HPDE6-E6E7 (cell line): Measurements from ENCODE around the gene MYBPC2.

ENCODE experiments used
- DNase-seq: peaks from one replicate; pipeline ENCODE4 v3.0.0; 2011; ENCODE audit warnings: missing footprints; ENCODE audit errors: extremely low spot score

The MYBPC2 gene

DNA sequence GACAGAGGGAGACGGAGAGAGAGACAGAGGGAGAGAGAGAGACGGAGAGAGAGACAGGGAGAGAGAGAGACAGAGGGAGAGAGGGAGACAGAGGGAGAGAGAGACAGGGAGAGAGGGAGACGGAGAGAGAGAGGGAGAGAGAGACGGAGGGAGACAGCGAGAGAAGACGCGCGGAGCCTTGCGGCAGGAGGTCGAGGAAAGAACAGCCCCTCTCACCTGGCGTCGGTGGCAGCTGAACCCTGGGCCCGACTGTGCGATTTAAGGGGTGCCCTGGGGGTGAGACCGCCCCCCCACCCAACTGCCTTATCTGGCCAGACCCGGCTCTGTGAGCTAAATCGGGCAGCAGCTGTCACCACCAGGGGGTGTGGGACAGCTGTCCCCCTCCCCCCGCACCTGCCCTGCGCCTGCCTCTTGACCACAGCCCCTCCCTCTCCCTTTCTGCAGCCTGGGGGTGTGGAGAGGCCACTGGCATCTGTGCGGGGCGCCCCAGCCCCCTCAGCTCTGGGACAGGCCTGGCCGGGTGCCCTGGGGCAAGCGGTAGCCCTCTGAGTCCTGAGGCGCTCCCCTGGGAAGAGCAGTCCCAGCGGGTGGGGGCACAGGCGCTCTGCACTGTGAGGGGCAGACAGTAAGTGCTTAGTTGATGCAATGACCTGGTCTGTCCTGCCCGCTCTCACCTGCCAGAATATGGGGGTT is 67.5 kb downstream of the MYBPC2 start:
- no peak for DNase-seq

DNA sequence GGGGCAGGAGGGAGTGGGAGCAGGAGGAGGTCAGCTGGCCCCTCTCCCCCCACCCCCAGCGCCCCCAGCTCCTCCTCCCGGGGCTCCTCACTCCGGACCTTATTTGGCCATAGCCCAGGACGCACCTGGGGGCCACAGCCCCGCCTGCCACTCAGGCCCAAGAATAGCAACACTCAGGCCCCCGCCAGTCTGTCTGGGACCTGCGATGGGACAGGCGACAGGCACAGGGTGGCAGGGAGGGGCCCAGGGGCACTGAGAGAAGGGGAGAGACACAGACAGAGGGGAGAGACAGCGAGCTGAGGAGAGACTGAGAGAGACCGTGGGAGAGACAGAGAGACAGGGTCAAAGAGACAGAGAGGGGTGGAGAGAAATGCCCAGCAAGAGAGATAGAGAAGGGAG is 68.1 kb downstream of the MYBPC2 start:
- no peak for DNase-seq

DNA sequence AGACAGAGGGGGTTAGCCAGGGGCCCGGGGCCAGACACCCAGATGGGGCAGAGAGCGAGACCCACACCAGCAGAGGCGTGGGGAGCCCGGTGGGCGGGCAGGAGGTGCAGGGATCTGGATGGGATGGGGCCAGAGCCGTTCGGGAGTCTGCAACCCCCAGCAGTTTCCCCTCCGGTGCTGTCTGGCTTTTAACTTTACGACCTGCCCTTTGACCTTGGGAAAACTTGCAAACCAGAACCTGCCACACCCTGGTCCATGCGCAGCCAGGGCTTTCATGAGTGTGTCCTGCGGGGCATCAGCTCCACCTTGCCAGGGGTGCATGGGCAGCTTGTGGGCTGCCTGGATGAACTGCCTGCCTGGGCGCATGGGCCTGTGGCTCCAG is 68.5 kb downstream of the MYBPC2 start:
- no peak for DNase-seq

DNA sequence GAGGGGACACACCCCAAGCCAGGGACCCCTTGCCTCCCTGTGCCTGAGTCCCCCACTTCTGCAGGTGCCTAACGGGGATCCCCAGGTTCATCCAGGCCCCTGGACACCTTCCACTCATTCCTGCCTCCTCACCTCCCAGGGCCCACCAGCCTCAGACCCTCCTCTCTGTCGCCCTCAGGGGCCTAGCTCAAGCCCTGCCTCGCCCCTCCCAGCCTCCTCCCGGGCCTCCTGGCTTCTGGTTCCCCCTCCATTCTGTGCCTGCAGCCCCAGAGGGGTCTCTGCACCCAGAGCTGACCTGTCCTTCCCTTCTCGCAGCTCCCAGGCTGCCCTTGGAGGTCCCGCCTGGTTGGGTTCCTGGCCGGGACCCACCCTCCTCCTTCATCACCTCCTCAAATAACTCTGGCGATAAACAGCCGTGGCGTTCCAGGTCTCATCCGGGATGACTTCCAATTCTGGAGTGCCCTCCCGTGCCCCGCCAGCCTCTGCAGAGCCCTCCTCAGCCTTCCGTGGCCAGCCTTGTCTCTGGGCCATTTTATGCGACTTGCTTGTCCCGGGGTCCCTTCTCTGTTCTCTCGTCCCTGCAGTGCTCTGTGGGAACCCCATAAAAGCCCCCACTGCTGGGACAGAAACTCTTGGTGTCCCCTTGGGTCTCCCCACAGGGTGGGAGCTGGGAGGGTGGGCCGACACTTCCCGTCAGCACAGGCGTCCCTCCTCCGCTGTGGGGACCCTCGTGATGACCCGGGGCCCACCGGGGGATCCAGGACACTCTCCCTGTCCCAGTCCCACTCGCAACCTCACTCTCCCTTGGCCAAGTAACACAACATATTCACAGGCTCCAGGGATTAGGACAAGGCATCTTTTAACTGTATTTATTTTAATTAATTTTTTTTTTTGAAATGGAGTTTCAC is 69.1 kb downstream of the MYBPC2 start:
- DNase-seq, result no peak

DNA sequence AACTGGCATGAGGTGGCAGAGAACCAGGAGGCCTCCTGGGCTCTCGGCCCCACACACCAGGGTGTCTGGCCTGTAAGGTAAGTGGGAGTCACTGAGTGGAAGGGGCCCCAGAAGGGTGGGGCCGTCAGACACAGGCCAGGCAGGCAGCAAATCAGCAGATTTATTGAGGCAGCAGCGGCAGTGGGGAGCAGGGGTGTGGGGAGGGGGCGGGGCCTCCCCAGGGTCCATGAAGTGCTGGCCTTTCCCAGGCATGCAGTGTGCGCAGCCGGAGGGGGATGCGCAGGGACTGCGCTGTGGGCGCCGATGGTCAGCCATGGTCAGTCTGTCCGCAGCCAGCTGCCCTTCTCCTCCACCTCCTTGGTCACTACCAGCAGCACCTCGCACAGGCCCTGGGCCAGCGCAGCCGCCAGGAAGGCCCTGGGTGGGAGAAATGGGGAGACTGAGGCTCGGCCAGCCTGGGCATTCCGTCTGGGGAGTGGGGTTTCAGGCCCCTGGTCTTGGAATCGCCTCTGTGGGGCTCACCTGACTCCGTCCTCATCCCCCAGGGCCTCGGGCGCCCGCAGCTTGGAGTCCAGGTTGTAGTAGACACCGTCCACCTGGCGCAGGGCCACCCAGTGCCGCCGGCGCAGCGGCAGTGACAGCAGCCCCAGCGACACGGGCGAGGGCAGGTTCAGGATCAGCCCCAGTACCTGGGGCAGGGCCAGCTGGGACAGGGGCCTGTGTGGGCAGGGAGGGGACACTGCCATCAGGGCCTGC is 73.3 kb downstream of the MYBPC2 start:
- no peak for DNase-seq

DNA sequence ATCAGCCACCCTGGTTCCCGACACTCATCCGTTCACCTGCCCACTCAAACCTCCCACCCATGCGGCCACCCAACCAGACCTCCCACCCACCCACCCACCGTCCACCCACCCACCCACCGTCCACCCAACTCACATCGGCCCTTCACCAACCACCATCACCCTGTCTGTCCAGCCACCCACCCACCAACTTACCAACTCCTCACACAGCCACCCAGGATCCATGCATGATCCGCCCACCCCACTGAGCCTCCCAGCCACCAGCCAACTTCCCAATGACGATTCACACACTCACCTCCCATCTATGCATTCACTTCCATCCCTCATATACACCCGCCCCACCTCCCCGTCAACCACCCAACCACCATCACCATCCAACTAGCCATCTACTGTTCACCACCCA is 74.0 kb downstream of the MYBPC2 start:
- DNase-seq, result no peak

DNA sequence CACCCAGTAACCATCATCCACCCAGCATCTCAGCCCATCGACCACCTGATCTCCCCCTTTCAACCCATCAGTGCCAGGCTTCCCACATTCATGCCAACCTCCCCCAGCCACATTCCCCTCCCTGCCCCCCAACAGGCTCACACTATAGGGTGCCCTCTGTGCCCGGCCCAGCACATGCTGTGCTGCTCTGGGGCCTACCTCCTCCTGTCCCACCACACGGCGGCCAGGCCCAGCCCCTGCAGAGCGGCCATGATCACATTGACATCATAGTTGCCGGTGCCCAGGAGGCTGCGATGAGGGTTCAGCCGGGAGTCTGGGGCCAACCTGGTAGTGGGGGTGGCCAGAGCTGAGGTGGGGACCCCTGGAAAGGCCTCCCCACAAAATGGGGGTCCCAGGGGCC is 74.7 kb downstream of the MYBPC2 start:
- DNase-seq, result no peak

DNA sequence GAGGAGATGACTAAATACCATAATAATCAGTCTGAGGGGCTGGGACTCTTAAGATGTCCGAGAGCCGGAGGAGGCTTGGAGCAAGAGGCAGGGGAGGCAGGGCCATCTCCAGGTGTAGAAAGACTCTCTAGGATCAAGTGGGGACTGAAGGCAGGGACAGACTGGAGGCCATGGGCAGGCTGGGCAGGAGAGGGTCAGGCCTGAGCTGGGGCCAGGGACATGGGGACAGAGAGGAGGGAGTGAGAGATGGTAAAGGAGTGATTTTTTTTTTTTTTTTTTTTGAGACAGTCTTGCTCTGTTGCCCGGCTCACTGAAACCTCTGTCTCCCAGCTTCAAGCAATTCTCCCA is 76.1 kb downstream of the MYBPC2 start:
- no peak for DNase-seq

DNA sequence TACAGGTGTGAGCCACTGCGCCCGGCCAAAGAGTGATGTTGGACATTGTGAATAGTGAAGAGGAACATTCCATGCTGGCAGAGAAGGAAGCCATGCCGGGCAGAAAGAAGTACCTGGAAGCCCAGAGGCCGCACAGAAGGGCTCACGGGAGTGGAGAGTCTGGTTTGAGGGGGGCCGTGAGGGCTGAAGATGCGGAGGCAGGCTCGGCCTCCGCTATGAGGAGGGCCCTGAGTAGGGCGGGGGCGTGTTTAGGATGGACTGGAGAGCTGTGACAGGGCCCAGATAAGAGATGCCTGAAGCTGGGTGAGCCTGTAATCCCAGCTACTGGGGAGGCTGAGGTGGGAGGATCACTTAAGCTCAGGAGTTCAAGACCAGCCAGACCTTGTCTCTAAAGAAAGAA is 76.7 kb downstream of the MYBPC2 start:
- no peak for DNase-seq

DNA sequence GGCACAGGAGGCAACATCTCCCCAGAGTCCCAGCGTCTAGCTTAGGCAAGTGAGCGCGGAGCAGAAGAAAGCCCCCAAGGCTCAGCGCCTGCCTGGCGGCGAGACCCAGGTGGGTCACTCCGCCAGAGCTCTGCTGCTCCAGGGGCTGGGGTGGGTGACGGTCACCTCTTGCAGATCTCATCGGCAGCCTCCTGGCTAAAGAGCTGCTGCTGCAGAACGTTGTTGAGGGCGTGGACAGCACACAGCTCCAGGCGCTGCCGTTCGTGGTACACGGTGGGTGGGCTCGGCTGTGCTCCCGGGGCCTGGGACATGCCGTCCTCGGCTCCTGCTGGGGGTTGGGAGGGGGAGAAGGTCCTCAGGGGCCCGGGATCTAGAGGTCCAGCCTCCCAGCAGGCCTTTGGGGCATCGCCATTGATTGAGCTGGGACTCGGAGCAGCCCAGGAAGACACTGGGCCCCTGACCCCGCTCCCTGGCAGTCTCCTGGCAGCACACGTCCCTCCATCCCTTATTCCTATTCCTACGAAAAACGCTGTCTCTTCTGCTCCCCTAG is 77.5 kb downstream of the MYBPC2 start:
- DNase-seq, result no peak

DNA sequence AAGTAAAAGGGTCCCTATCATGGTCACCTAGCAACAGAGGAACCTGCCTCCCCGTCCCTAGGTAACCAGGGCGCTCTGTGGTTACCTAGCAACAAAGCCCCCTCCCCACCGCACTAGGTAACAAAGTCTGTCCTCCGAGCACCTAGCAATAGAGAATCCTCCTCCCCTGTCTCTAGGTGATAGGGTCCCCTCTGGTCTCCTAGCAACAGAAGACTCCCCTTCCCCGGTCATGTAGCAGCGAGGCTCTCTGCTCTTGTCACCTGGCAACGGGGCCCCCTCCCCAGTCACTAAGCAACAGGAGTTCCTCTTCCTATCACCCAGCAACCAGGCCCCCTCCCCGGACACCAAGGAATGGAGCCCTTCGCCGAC is 78.0 kb downstream of the MYBPC2 start:
- DNase-seq, result no peak

DNA sequence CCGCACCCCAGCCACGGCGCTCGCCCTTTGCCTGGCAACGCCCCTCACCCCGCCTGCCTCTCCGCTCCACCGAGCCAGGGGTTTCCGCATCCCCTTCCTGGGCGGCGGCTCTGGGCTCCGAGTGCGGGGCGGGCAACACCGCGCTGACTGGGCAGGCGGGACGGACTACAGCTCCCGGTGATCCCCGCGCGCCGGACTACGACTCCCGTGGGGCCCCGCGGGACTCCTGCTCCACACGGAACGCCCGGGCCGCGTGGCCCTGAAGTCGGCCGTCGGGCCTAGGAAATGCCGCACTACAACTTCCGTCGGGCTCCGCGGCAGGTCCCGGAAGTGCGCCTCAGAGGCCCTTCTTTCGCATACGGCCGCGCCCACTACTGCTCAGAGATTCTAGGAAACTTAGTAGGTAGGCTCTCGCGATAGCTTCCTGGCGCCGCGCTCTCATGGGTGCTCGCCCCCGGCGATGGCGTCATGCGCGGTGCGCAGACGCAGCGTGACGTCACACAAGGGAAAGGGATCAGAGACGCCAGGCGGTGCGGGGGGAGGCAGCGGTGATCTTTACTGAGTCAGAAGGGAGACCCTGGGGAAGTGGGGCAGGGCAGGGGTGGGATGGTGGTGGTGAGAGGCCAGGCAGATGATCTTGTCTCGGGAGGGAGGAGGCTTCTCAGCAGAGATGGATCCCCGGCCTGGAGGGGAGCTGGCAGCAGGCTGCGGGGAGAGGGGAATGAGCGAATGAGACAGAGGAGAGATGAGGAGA is 78.6 kb downstream of the MYBPC2 start, which contains the start of gene JOSD2:
Gene JOSD2 (minus strand): TSS at position 123 of the 754 bp plus-strand sequence. CDS start 760 bp downstream, outside the sequence.
- peak; percentile 86 for DNase-seq

DNA sequence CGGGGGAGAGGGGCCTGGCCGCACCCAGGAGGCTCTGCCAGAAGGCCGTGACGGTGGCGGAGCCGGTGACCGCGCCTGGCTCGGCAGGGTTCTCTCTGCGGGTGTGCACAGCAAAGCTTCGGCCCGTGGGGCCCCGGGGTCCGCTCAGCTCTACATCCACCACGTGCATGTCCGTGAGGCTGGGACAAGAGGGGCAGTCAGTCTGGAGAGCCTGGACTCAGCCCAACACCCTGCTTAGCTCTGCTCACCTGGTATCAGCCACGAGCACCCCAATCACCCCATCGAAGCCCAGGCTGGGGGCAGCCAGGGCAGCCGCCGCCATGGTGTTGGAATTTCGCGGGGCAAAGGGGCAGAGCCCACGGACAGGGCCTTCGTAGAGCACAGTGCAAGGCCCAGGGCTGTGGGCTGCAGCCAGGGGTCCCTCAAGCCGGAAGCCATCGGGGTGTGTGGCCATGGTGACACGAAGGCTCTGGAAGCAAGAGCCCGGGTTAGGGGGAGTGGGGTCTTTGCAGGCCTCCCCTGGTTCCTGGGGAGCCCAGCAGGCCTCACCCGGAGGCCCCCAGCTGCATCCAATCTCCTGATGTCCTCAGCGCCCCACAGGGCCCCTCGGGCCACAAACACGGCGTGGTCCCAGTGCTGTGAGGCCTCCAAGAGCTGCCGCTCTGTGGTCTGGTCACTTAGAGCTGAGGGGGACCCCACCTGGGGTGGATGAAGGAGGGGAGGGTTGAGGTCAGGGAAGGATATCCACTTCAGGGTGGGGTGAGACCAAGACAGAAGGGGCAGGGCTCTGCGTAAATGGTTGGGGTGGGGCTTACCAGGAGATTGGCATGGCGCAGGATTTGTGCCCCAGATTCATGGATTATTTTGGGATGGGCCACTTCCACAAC is 79.7 kb downstream of the MYBPC2 start:
- no peak for DNase-seq

DNA sequence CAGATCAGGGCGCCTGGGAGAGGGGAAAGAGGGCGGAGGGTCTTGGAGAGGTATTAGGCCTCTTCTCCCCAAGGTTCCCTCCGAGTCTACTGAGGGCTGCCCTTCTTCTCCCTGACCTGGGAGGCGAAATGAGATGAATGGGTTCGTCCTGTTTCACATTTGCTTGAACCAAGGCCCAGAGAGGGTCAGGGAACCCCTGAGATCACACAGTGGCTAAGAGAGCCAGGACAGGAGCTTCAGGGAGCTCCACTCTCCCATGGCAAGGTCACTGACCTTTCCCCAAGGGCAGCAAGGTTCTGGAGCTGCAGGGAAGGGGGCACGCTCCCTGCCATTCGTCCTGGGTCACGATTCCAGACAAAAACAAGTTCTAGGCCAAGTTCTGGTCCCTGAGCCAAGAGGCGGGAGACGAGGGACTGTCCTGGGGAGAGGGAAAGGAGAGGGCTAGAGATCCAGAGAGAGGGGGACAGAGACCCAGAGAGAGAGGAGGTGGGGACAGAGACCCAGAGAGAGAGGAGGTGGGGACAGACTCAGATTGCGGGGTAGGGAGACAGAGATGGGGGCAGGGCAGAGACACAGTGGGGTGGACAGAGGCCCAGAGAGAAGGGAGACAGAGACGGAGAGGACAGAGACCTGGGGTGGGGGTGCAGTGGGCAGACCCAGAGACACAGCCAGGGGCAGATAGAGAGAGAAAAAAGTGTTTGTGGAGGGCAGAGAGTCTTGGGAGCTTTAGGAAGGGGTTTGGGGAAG is 80.5 kb downstream of the MYBPC2 start:
- DNase-seq, result no peak

DNA sequence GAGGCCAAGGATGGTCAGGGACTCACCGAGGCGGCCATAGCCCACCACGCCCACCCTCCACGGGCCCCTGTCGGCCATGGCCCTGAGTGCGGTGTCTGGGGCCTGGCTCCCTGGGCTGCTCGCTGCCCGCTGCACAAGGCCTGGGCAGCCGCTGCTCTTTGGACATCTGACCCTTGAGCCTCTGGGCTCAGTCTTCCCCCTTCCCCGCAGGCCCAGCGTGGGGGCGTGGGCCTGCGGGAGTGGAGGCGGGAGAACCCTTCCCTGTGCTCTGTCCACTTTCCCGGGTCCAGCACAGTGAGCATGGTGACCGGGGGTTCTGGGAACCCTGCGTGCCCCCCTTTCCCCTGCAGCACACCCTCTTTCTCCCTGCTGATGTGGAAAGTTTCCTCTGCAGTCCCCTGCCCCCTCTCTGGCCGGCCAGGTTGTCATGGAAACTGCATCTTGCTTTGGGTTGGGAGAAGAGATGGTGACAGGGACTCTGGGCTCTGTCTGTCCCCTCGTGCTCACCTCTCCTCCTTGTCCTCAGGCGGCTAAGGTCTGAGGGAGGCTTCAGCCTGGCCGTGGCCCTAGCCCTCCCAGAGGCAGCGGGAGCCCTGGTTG is 81.2 kb downstream of the MYBPC2 start, which contains the start of gene ASPDH:
Gene ASPDH (minus strand): TSS at position 168 of the 600 bp plus-strand sequence. CDS start 90 bp downstream, at position 78.
- no peak for DNase-seq

DNA sequence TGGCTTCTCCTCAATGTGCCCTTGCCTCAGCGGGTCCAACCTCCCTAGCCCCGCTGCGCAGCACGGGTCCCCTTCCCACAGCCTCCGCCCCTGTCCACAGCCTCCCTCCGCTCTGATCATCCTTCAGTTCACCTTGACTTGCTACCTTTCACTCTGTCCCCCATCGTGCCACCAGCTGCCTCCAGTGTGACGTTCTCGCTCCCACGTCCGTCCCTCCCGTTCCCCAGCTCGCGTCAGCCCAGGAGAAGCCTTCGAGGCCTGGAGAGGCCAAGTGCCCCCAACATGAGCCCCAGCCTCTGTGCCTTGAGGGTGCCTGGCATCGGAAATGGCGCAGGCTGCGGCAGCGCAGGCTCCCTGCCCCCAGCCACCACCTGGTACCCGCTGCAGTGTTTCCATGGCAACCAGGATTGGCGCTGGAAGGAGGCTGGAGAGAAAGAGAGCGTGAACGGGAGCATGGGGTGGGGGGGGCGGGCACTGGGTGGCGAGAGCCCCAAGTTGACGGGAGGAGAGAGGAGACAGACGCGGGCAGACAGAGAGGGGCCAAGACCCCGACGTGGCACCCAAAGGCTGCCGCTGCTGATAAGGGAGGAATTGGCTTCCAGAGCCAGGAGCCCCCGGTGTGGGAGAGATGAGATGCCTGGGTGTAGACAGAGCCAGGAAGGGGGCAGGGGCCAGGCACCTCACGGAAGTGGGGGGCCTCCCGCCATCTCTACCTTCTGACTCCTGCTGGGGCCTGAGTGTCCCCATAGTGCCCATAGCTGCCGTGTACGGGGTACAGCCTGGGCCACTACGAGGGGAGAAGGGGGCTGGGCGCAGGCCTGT is 81.9 kb downstream of the MYBPC2 start:
- DNase-seq, result no peak

DNA sequence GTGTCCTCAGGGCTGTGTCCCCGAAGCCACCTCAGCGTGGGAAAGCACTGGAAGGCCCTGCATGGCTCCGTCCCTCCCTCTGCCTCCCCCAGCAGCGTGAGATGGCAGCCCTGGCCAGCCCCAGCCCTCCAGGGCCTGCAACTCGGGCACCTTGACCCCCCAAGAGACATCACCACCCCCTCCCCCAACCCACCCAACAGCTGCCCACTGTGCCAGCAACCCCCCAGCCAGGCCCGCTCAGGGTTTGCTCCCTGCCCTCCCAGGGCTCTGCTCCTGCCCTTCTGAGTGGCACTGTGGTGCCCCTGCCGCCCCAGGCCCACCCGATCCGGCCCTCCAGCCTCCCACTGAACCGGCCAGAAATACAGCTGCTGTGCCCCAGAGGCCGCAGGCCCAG is 82.5 kb downstream of the MYBPC2 start:
- DNase-seq, result no peak
